Fibroblast of skin of abdomen (primary cell): Measurements from ENCODE around the gene SCN4A.
"Not testable (repeated sequence)": the region's sequence is repeated elsewhere in the genome, so short reads cannot be mapped to it uniquely, and the experiment has no call there.

Experiments used
- DNase-seq: peaks from one replicate; pipeline ENCODE4 v3.0.0-alpha.2; 2013

The SCN4A gene

DNA sequence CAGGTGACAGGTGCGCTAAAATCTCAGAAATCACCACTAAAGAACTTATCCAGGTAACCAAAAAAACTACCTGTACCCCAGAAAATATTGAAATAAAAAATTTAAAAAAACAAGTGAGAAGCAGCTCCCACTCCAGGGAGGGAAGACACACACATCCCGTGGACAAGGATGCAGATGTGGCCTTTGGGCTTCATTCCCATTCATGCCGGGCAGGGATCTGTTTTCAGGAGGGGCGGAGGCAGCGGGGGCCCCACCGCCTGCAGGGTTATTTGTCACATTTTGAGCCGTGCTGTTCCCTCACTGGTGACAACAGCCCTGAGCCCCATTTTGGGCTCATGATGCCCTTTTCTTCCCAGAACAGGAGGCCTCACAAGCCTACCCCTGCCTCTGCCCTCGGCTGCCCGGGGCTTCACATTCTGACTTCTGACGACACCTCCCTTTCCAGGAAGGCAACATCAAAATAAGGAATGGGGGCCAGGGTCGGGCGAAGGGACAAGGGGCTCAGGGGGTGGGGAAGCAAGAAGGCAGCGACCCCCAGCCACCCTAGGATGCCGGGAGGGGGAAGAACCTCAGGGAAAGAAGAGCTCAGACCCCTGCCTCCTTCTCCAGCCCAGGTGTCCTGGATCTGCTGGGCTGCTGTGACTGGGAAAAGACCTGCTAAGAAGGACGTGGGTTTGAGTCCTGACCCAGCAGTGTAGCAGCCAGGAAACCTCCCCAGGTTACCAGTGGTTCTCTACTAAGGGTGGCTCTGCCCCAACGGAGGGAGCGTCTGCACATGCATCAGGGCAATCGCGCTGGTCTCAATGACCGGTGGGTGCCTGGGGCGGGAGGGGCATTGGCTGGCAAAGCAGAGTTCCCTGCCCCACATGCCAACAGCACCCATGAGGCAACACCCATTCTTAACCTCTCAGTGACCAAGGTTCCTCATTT is 38.3 kb downstream of the SCN4A start:
- DNase-seq, result no peak

GRCh38 chr17:63933598-63933997 is 39.1 kb downstream of the SCN4A start:
- no peak for DNase-seq

DNA sequence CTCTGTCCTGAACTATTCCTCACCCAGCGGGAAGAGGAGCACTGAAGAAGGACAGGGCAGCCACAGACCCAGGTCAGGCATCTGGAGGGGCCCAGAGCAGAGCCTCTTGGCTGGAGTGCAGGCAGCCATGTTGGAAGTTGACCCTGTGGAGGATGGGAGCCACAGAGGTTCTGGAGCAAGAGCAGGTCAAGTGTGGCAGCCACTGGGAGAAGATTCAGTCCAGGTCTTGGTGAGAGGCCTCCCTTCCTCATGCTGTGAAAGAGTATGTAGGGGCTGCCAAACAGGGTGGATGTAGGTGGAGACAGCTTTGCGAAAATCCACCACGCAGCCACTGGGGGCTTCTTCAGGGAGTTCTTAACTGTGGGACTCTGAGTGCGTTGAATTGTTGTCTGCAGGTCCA is 40.0 kb downstream of the SCN4A start:
- no peak for DNase-seq

DNA sequence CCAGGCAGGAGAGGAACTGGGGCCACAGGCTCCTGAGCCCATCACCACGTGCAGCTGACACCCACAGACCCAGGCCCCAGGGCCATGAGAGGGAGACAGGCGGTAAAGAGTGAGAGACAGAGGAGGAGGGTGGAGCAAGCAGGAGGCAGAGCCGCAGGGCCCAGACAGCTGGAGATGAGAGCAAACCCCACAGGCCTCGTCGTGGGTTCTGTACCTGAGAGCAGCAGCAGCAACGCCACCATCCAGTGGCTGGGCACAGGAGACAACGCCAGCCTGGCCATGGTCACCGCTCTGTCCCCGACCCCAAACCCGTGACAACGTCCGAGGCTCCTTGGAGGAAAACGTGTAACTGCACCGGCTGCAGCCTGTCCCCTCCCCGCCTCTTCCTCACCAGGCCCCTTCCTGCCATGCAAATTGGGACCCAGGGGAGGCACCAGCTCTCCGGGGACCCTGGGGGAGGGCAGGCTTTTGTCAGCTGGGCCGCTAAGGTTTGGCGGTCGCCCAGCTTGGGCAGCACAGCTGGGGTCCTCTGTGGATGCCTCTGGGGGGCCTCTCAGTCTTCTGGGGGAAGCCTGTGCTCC is 40.6 kb downstream of the SCN4A start, which contains the start of gene CD79B:
CD79B (minus strand) TSS at position 351 of the 581 bp plus-strand sequence; CDS start at position 281, 70 bp downstream.
- no peak for DNase-seq

GRCh38 chr17:63930951-63931575 is 41.7 kb downstream of the SCN4A start:
- DNase-seq, result no peak

DNA sequence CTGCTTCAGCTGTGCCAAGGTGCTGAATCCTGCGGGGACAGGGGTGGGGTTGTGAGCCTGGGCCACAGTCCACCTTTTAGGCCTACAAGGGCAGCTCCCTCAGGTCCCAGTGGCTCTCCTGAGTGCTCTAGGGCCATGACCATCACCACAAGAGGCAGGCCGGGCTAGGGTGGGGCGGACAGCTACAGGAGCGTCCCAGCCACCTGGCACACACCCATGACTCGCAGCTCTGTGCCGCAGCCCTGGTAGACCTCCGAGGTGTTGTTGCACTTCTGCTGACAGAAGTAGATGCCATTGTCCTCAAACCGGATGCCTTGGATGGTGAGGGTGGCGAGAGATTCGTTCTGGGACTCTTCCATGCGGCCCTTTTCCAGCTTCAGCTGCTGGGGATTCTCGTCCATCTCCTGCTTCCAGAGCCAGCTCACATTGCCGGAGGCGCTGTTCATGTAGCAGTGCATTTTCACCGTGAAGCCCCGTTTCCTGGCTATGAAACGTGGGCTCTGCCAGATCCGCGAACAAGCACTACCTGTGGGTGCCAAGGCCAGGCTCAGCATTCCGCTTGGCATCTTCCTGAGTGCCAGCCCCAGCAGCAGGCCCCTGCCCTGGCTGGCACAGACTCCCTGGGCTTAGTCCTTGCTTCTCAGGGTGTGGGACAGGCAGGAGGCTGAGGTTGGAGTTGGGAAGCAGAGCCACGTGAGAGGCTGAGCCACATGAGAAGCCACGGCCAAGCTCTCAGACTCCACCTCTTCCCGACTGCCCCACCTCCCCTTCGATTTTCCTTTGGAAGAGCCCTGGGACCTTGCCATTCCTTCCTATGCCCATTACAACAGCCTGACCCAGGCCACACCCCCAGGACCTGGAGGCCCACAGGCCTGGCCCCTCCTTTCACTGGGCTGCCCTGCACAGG is 42.6 kb downstream of the SCN4A start:
- DNase-seq, result no peak

- DNase-seq, result no peak
Observed at GRCh38 chr17:63928966-63929695, 43.6 kb downstream of the SCN4A start.

DNA sequence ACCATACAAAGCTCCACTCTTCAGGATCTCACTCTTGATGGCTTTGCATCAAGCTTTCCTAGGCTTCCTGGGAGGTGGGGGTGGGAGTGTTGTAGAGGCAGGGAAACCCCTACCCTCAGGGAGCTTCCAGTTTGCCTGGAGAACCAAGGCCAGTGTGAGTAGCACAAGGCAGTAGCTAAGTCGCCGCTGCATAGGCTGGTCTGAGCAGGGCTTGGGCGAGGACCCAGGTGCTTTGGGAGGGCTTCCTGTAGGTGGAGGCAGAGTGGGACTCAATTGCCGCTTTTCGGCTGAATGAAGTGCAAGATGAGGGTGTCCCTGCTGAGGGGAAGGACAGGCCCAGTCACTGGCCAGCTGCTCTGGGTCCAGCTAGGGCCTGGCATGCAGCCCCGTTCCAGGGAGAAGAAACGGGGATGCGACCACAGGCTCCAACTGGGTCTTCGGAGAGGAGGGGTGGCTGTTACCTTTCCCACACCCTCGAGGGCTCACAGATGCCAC is 44.5 kb downstream of the SCN4A start:
- no peak for DNase-seq

GRCh38 chr17:63927464-63928171 is 45.1 kb downstream of the SCN4A start:
- no peak for DNase-seq

GRCh38 chr17:63926164-63926563 is 46.6 kb downstream of the SCN4A start:
- no peak for DNase-seq

DNA sequence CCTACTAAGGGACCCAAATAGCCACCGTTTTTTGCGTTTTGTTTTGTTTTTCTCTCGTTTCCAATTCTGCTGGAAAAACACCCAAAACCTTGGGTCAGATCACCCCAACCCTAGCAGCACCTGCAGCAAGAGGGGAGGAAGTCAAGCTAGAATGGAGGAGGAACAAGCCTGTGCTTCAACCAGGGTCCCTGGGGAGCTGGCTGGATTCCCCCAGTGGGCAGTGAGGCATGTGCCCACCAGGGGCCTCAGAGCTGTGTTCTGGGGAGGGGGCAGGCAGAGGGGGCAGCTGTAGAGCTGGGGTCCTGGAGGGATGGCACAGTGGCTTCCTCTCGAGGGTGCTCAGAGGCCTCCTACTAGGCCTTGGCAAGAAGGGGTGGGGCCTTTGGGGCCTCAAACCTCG is 47.1 kb downstream of the SCN4A start:
- DNase-seq, result no peak

DNA sequence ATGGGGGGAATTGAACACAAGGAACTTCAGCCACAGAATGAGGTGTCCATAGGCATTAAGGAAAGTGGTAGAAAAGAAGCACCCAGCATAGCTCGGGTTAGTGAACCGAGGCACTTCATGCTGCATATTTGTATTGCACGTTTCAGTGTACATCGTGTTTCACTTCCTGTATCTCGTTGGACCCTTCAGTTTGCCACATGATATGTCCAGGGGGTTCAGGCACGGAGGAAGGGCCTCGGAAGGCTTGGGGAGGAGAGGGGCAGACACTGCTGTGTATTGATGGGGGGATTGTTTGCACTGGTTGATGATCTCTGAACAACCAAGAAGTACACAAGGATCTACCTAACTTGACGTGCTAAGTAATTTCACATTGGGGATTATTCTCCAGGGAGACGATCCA is 50.3 kb downstream of the SCN4A start:
- not testable (repeated sequence) for DNase-seq

GRCh38 chr17:63920779-63921178 is 51.9 kb downstream of the SCN4A start:
- DNase-seq, result not testable (repeated sequence)

DNA sequence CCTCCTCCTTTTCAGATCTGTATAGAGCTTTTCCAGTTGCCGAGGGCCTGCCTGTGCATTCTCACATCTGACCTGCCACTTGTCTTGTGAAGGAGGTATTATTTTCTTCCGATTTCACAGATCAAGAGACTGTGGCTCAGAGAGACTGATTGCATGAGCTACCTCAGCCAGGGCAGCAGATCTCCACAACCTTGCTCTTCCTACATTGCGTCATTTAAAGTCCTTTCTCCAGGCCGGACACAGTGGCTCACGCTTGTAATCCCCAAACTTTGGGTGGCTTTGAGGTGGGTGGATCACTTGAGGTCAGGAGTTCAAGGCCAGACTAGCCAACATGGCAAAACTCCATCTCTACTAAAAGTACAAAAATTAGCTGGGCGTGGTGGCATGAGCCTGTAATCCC is 52.7 kb downstream of the SCN4A start:
- not testable (repeated sequence) for DNase-seq

DNA sequence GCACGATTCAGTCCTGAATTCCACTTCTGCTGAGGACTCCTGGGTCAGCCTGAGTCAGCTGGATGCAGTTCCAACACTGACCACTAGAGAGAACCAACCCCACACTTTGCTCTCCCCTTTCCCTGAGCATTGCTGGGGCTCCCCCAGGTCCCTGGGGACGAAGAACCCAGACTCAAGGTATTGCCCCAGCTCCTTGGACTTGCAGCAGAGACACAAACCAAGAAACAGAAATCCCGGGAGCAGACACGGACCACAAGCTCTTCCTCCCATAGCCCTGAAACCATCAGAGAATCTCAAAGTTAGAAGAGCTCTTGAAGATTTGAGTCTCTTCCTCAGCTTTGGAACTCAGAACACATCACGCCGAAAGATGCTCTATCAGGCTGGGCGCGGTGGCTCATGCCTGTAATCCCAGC is 53.4 kb downstream of the SCN4A start:
- DNase-seq, result peak; percentile 53

DNA sequence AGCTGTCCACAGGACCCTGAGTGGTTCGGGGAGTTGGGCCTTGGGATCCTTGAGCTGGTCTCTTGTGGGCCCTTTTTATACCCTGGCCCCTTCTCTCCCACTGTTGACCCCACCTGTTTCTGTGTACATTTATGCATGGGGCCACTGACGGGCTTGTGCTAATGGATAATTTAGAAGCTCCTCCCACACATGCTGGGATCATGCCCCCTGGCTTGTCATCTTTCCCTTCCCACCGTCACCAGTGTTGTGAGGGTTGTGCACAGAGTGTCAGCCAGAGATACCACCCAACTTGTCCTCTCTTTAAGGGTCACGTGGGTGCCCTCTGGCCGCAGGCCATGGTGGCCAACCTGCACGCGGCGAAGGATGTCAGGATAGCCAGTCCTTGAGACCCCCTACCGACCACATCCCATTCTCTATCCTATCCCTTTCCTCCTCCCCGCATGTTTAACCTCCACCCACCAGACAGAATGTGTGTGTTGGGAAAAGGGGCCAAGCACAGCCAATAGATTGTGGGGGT is 53.9 kb downstream of the SCN4A start, which contains the start of gene GH1:
GH1 (minus strand) TSS at position 51 of the 517 bp plus-strand sequence. CDS start 63 bp downstream, outside the sequence.
- DNase-seq, result not testable (repeated sequence)

DNA sequence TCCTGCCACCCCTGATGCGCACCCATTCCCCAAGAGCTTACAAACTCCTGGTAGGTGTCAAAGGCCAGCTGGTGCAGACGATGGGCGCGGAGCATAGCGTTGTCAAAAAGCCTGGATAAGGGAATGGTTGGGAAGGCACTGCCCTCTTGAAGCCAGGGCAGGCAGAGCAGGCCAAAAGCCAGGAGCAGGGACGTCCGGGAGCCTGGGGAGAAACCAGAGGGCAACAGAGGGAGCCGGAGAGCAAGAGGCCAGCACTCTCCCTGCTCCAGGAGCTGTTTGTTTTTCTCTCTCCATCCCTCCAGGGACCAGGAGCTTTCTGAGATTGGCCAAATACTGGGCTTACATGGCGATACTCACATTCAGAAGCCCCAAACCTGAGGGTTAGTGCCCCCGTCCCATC is 54.4 kb downstream of the SCN4A start:
- DNase-seq, result no peak

DNA sequence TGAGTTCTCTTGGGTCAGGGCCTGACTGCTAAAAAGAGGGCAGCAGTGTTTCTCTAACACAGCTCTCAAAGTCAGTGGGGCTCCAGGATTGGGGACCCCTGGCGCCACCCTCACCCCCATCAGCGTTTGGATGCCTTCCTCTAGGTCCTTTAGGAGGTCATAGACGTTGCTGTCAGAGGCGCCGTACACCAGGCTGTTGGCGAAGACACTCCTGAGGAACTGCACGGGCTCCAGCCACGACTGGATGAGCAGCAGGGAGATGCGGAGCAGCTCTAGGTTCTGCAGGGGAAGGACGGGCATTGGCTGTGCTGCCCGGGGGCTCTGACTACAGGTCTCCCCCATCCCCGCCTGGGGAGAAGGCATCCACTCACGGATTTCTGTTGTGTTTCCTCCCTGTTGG is 55.1 kb downstream of the SCN4A start:
- no peak for DNase-seq

DNA sequence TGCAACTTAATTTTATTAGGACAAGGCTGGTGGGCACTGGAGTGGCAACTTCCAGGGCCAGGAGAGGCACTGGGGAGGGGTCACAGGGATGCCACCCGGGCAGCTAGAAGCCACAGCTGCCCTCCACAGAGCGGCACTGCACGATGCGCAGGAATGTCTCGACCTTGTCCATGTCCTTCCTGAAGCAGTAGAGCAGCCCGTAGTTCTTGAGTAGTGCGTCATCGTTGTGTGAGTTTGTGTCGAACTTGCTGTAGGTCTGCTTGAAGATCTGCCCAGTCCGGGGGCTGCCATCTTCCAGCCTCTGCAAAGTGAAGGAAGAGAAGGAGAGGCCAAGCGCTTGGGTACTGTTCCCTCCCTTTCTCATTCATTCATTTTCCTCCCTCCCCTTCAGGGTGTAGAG is 55.5 kb downstream of the SCN4A start:
- not testable (repeated sequence) for DNase-seq

- no peak for DNase-seq
Observed at GRCh38 chr17:63916566-63917185, 56.0 kb downstream of the SCN4A start.
